Endodermal cell (in vitro differentiated cells): Measurements from ENCODE around the gene HDAC5. TPM values are rescaled to one million over a fixed set of nuclear protein-coding genes. Genes with fewer than 3 reads are reported as not detected.

ENCODE experiments used
- DNase-seq: peaks from one replicate; pipeline ENCODE4 v3.0.0-alpha.2; 2017
- H3K27ac ChIP-seq: 2 replicates; pipeline ENCODE4 v1.5.1; 2013; ENCODE audit warnings: mild to moderate bottlenecking, low read depth, low read length, moderate library complexity
- H3K27me3 ChIP-seq: 2 replicates; pipeline ENCODE4 v1.6.1; 2013; ENCODE audit warnings: mild to moderate bottlenecking, low read length, moderate library complexity; ENCODE audit not compliant: insufficient read depth, control insufficient read depth, poor library complexity, severe bottlenecking
- H3K36me3 ChIP-seq: 2 replicates; pipeline ENCODE4 v1.7.0; 2013; ENCODE audit warnings: mild to moderate bottlenecking, low read length, moderate library complexity; ENCODE audit not compliant: control insufficient read depth, insufficient read depth
- H3K4me1 ChIP-seq: one replicate; pipeline ENCODE4 v1.7.0; 2013; ENCODE audit warnings: low read length; ENCODE audit not compliant: control insufficient read depth, insufficient read depth
- H3K4me3 ChIP-seq: 2 replicates; pipeline ENCODE4 v1.5.1; 2013; ENCODE audit warnings: mild to moderate bottlenecking, low read length, moderate library complexity
- H3K9ac ChIP-seq: 2 replicates; pipeline ENCODE4 v1.6.1; 2013; ENCODE audit warnings: mild to moderate bottlenecking, low read length, moderate library complexity; ENCODE audit not compliant: poor library complexity, severe bottlenecking; ENCODE audit errors: extremely low read depth
- H3K9me3 ChIP-seq: 2 replicates; pipeline ENCODE4 v1.6.1; 2013; ENCODE audit warnings: mild to moderate bottlenecking, low read length, moderate library complexity; ENCODE audit not compliant: control insufficient read depth
- H3K27ac Mint-ChIP-seq: 2 replicates; pipeline ENCODE4 v1.8.0; 2020; ENCODE audit warnings: mixed read lengths
- H3K27me3 Mint-ChIP-seq: 2 replicates; pipeline ENCODE4 v1.8.0; 2021; ENCODE audit warnings: mild to moderate bottlenecking, mixed read lengths; ENCODE audit not compliant: insufficient read depth
- H3K36me3 Mint-ChIP-seq: 2 replicates; pipeline ENCODE4 v1.8.0; 2020; ENCODE audit warnings: low read depth, mixed read lengths
- H3K4me1 Mint-ChIP-seq: 2 replicates; pipeline ENCODE4 v1.8.0; 2020; ENCODE audit warnings: mixed read lengths
- H3K4me3 Mint-ChIP-seq: 2 replicates; pipeline ENCODE4 v1.8.0; 2020; ENCODE audit warnings: mild to moderate bottlenecking, moderate library complexity, mixed read lengths
- H3K9me3 Mint-ChIP-seq: 2 replicates; pipeline ENCODE4 v1.8.0; 2020; ENCODE audit warnings: mild to moderate bottlenecking, mixed read lengths
- CTCF ChIP-seq: fragments of 200-600 bp; sonication (generic); conservative IDR thresholded peaks from 2 replicates; pipeline ENCODE4 v1.5.0; 2021; ENCODE audit warnings: antibody characterized with exemption, mild to moderate bottlenecking
- WGBS, 2 experiments: methylation state at CpG; one replicate each; pipeline versions ENCODE4 v1.1.5 to v1.1.7; 2013; ENCODE audit warnings: missing lambda C conversion rate in 2 of 2, mixed read lengths in 1 of 2; ENCODE audit not compliant: insufficient coverage in 1 of 2, insufficient read length in 1 of 2; 5-methylcytosine and 5-hydroxymethylcytosine counted together
- total RNA-seq, 2 donors: library from RNA; stranded (reverse); fragmentation: NEBNext Ultra II Directional in 1 of 2; extraction: Animal tissue kit (Norgen Biotek cat#: 25700) in 1 of 2; gene quantifications; 2 replicates in 1 of 2; 3 replicates in 1 of 2; pipeline ENCODE4 v1.2.1, GENCODE V29; 2021

The HDAC5 gene
- total RNA-seq, 2 donors from 2014 or later: 36.9 to 64.6 TPM

- peaks cover 10% of the 10 kb centered on the region for H3K4me1 ChIP-seq
- no peaks in the 10 kb centered on the region for H3K27me3 ChIP-seq
- H3K27ac Mint-ChIP-seq: no peak overlapping the region
- DNase-seq: no peak
- no peaks in the 10 kb centered on the region for H3K9me3 Mint-ChIP-seq
- TF ChIP-seq CTCF: no peak
- H3K4me1 Mint-ChIP-seq: peaks cover 16% of the 10 kb centered on the region
- H3K27ac ChIP-seq: no peak overlapping the region
- no peaks in the 10 kb centered on the region for H3K9me3 ChIP-seq
- no peak overlapping the region for H3K4me3 ChIP-seq
- H3K27me3 Mint-ChIP-seq: no peaks in the 10 kb centered on the region
- H3K36me3 ChIP-seq: peaks cover 18% of the 10 kb centered on the region
- peaks cover 11% of the 10 kb centered on the region for H3K36me3 Mint-ChIP-seq
- no peak overlapping the region for H3K4me3 Mint-ChIP-seq
- 94 to 95% methylated on average over 3 to 4 of the region's 4 CpGs for WGBS, 2 experiments
- no peak overlapping the region for H3K9ac ChIP-seq
Observed at GRCh38 chr17:44106801-44107200, 16.6 kb downstream of the HDAC5 start.

- H3K27me3 Mint-ChIP-seq: no peaks in the 10 kb centered on the region
- no peak overlapping the region for H3K27ac Mint-ChIP-seq
- Histone ChIP-seq H3K9ac (no peak overlapping the region), H3K4me3 (no peak overlapping the region), H3K27me3 (no peaks in the 10 kb centered on the region), H3K27ac (no peak overlapping the region), H3K4me1 (peaks cover 5% of the 10 kb centered on the region), H3K9me3 (no peaks in the 10 kb centered on the region), H3K36me3 (peaks cover 23% of the 10 kb centered on the region)
- DNase-seq: no peak
- no peaks in the 10 kb centered on the region for H3K9me3 Mint-ChIP-seq
- TF ChIP-seq CTCF: no peak
- no peak overlapping the region for H3K4me3 Mint-ChIP-seq
- 38 to 80% methylated on average over 2 to 3 of the region's 3 CpGs for WGBS, 2 experiments
- peaks cover 11% of the 10 kb centered on the region for H3K4me1 Mint-ChIP-seq
- peaks cover 11% of the 10 kb centered on the region for H3K36me3 Mint-ChIP-seq
Observed at GRCh38 chr17:44105941-44106340, 17.5 kb downstream of the HDAC5 start.

GRCh38 chr17:44105483-44105882, 18.0 kb downstream of the HDAC5 start:
- no peaks in the 10 kb centered on the region for H3K27me3 Mint-ChIP-seq
- H3K9ac ChIP-seq: no peak overlapping the region
- no peaks in the 10 kb centered on the region for H3K27me3 ChIP-seq
- H3K27ac ChIP-seq: no peak overlapping the region
- H3K4me1 Mint-ChIP-seq: peaks cover 11% of the 10 kb centered on the region
- peaks cover 23% of the 10 kb centered on the region for H3K36me3 ChIP-seq
- 93 to 100% methylated on average over 2 to 3 of the region's 3 CpGs for WGBS, 2 experiments
- peak; percentile 40 for TF ChIP-seq CTCF
- no peaks in the 10 kb centered on the region for H3K9me3 Mint-ChIP-seq
- H3K4me3 Mint-ChIP-seq: no peak overlapping the region
- peak; percentile 62 for DNase-seq
- no peak overlapping the region for H3K4me3 ChIP-seq
- no peaks in the 10 kb centered on the region for H3K9me3 ChIP-seq
- H3K36me3 Mint-ChIP-seq: peaks cover 11% of the 10 kb centered on the region
- peaks cover under 1% of the 10 kb centered on the region for H3K4me1 ChIP-seq
- H3K27ac Mint-ChIP-seq: no peak overlapping the region
